DMS 273 treated with DMSO at 0.1 percent for 48 hours (cell line): ENCODE results near the gene RPS6KA3.
"Not testable (repeated sequence)": the region's sequence is repeated elsewhere in the genome, so short reads cannot be mapped to it uniquely, and the experiment has no call there.

Experiments
- DNase-seq: peaks from one replicate; lab custom pipeline; 2025; lab: John Stamatoyannopoulos, UW

Gene RPS6KA3

GRCh38 chrX:20265221-20265725 lies 1.4 kb downstream of the RPS6KA3 start:
- DNase-seq, result peak; percentile 21

- DNase-seq, result no peak
Measured at GRCh38 chrX:20263474-20263873, 3.2 kb downstream of the RPS6KA3 start.

- DNase-seq, result no peak
Measured at GRCh38 chrX:20260885-20261284, 5.8 kb downstream of the RPS6KA3 start.

- DNase-seq, result no peak
Measured at GRCh38 chrX:20254712-20255299, 11.9 kb downstream of the RPS6KA3 start.

- no peak for DNase-seq
Measured at GRCh38 chrX:20253232-20253543, 13.5 kb downstream of the RPS6KA3 start.

GRCh38 chrX:20252381-20253231 lies 14.1 kb downstream of the RPS6KA3 start:
- DNase-seq, result no peak

- DNase-seq, result no peak
Measured at GRCh38 chrX:20251691-20252090, 15.0 kb downstream of the RPS6KA3 start.

- not testable (repeated sequence) for DNase-seq
Measured at GRCh38 chrX:20250146-20250545, 16.6 kb downstream of the RPS6KA3 start.

GRCh38 chrX:20248592-20249192 lies 18.0 kb downstream of the RPS6KA3 start:
- no peak for DNase-seq

- DNase-seq, result no peak
Measured at GRCh38 chrX:20244931-20245330, 21.8 kb downstream of the RPS6KA3 start.

- no peak for DNase-seq
Measured at GRCh38 chrX:20240201-20240600, 26.5 kb downstream of the RPS6KA3 start.

- DNase-seq, result no peak
Measured at GRCh38 chrX:20237864-20238263, 28.8 kb downstream of the RPS6KA3 start.

GRCh38 chrX:20235755-20236154 lies 31.0 kb downstream of the RPS6KA3 start:
- DNase-seq, result no peak

- no peak for DNase-seq
Measured at GRCh38 chrX:20233336-20233735, 33.4 kb downstream of the RPS6KA3 start.

GRCh38 chrX:20231598-20231997 lies 35.1 kb downstream of the RPS6KA3 start:
- DNase-seq, result no peak

- no peak for DNase-seq
Measured at GRCh38 chrX:20230406-20230805, 36.3 kb downstream of the RPS6KA3 start.

- DNase-seq, result no peak
Measured at GRCh38 chrX:20229155-20229554, 37.6 kb downstream of the RPS6KA3 start.

- no peak for DNase-seq
Measured at GRCh38 chrX:20228245-20228644, 38.5 kb downstream of the RPS6KA3 start.

GRCh38 chrX:20227116-20227515 lies 39.6 kb downstream of the RPS6KA3 start:
- no peak for DNase-seq

GRCh38 chrX:20225488-20225833 lies 41.2 kb downstream of the RPS6KA3 start:
- no peak for DNase-seq

GRCh38 chrX:20224814-20225487 lies 41.8 kb downstream of the RPS6KA3 start:
- DNase-seq, result no peak

- DNase-seq, result no peak
Measured at GRCh38 chrX:20221902-20222301, 44.8 kb downstream of the RPS6KA3 start.
